ENCODE results near the gene MACROD2. TPM values are rescaled to one million over a fixed set of nuclear protein-coding genes. Genes with fewer than 3 reads are reported as not detected.
A peak's percentile ranks its signal among the peaks of the same experiment; 100 is the strongest.

MACROD2 gene
- total RNA-seq (2012; rRNA removed): 0.28 TPM in 1 of 2 replicates, not detected in the other
- 0.06 TPM in 1 of 2 replicates, not detected in the other for polyA plus RNA-seq (2012; rRNA removed)
- not detected in 2 replicates for polyA plus RNA-seq (2012; cell fraction: cytosol; rRNA removed)
- polyA plus RNA-seq (2012; cell fraction: nucleus; rRNA removed; ENCODE audit: low replicate concordance): 0.08 TPM in 1 of 2 replicates, not detected in the other
- Bru-seq, nascent RNA: percentile 10 among the genes with signal in this experiment
- percentile 12 among the genes with signal in this experiment for BruChase-seq, experiment 1, labeled RNA remaining after a 6-hour chase
- BruChase-seq, experiment 2, labeled RNA remaining after a 2-hour chase: percentile 12 among the genes with signal in this experiment
- long read RNA-seq: 0 reads

DNA sequence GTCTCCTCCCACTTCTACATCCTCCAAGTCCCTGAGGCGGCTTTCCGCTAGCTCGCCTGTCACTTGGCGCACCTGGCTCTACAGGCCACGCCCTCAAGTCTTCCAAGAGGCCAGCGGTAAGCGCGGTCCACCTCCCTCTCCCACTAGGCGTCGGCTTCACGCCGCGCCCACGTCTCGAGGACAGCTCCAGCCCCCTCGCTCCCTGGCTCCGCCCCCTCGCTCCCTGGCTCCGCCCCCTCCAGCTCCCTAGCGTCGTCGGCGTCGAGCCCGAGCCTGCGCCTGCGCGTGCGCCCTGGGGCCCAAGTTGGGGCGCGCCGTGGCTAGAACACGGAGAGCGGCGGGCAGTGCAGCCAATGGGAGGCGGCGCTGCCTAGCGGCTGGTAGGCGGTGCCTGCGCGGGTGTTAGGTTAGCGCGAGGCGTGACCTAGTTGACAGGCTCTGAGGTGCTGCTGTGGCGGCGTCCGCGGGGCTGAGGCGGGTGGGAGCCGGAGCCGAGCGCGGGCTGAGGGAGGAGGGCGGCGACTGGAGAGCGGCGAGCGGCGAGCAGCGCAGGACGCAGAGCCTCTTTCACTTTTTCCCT is at the start of gene MACROD2:
TSS of gene MACROD2 (plus strand) at position 431 of the 580 bp plus-strand sequence.
- Histone ChIP-seq H3K4ac (ENCODE audit: low read depth, low read length) (no peak within 1 kb of the TSS), H2BK20ac (ENCODE audit: low read depth, low read length) (no peak within 1 kb of the TSS), H3K18ac (ENCODE audit: low read depth, low read length) (no peak within 1 kb of the TSS), H2AK5ac (ENCODE audit: low read depth, low read length) (no peak within 1 kb of the TSS), H2BK5ac (ENCODE audit: low read depth, low read length, poor library complexity, severe bottlenecking) (no peak within 1 kb of the TSS), H2BK120ac (ENCODE audit: low read depth, low read length) (no peak within 1 kb of the TSS), H3K9ac (ENCODE audit: low read depth, low read length) (no peak within 1 kb of the TSS), H3K4me3 (ENCODE audit: insufficient read depth, low read depth, low read length) (peak within 1 kb of the TSS; percentile 46), H2BK15ac (ENCODE audit: low read depth, low read length) (no peak within 1 kb of the TSS), H2AFZ (replicated peaks; ENCODE audit: low read length, poor library complexity) (peak within 1 kb of the TSS; percentile 86), H3K14ac (replicated peaks; ENCODE audit: low read depth, low read length) (no peak within 1 kb of the TSS), H3K56ac (ENCODE audit: extremely low read depth, insufficient read depth, low read length) (no peak within 1 kb of the TSS), H4K8ac (ENCODE audit: low read depth in 2 of 2, low read length in 2 of 2) (no peak within 1 kb of the TSS), H3K4me1 (ENCODE audit: control insufficient read depth, insufficient read depth, low read length) (no peaks in the 10 kb centered on the region), H4K20me1 (ENCODE audit: insufficient read depth, low read length) (no peaks in the 10 kb centered on the region), H3K27me3 (ENCODE audit: control insufficient read depth, insufficient read depth, low read length) (no peaks in the 10 kb centered on the region), H3K4me2 (ENCODE audit: low read depth, low read length) (peak within 1 kb of the TSS; percentile 55), H3K27ac (ENCODE audit: insufficient read depth, low read length) (no peak within 1 kb of the TSS), H4K91ac (ENCODE audit: insufficient read depth, low read depth, low read length) (no peak within 1 kb of the TSS), H2AK9ac (replicated peaks; ENCODE audit: low read depth, low read length, poor library complexity) (no peak within 1 kb of the TSS), H4K5ac (ENCODE audit: low read depth, low read length) (no peak within 1 kb of the TSS), H3K79me1 (ENCODE audit: low read depth in 1 of 2, low read length in 2 of 2) (no peaks in the 10 kb centered on the region), H3K23ac (ENCODE audit: low read depth, low read length) (no peak within 1 kb of the TSS), H3K9me3 (ENCODE audit: control insufficient read depth, insufficient read depth, low read length) (peaks cover 11% of the 10 kb centered on the region), H3K36me3 (ENCODE audit: control insufficient read depth, insufficient read depth, low read length) (no peaks in the 10 kb centered on the region), H3K9me1 (ENCODE audit: insufficient read depth, low read length) (no peaks in the 10 kb centered on the region)
- peak; percentile 91 for ATAC-seq (ENCODE audit: low read depth)
- ChIA-PET CTCF (no interaction called here), POLR2A (ENCODE audit: unreplicated experiment) (no interaction called here)
- intact Hi-C loops (cut with micrococcal nuclease) (no loop called here), in situ Hi-C loops (cut with MboI; ENCODE audit: low sequenced_read_pairs) (no loop called here), dilution Hi-C loops (cut with HindIII; ENCODE audit: low sequenced_read_pairs, unreplicated experiment) (no loop called here)
- BruUV-seq (replicated peaks): no TSS peak
- peak; percentile 16 for DNase-seq
- 11% methylated on average over 9 of the region's 61 CpGs; no CpG with 5 or more reads in 1 of the 2 experiments for WGBS, 2 experiments (ENCODE audit: extremely low coverage in 2 of 2, insufficient read length in 1 of 2)
- TF ChIP-seq RCOR1 (IDR thresholded peaks at IDR 0.05; ENCODE audit: insufficient replicate concordance, low read length): no peak
- no peak for TF ChIP-seq MXI1 (IDR thresholded peaks at IDR 0.05; ENCODE audit: borderline replicate concordance, low read depth, low read length)
- no peak for TF ChIP-seq RFX5 (IDR thresholded peaks at IDR 0.05; ENCODE audit: low read depth, low read length)
- TF ChIP-seq, protein P1, sequence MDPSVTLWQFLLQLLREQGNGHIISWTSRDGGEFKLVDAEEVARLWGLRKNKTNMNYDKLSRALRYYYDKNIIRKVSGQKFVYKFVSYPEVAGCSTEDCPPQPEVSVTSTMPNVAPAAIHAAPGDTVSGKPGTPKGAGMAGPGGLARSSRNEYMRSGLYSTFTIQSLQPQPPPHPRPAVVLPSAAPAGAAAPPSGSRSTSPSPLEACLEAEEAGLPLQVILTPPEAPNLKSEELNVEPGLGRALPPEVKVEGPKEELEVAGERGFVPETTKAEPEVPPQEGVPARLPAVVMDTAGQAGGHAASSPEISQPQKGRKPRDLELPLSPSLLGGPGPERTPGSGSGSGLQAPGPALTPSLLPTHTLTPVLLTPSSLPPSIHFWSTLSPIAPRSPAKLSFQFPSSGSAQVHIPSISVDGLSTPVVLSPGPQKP (IDR thresholded peaks at IDR 0.05; ENCODE audit: borderline replicate concordance, low read depth, low read length): no peak
- TF ChIP-seq MAFK (IDR thresholded peaks at IDR 0.05; ENCODE audit: low read depth, low read length): no peak
- TF ChIP-seq USF2 (IDR thresholded peaks at IDR 0.05; ENCODE audit: low read depth, low read length): no peak
- no peak for TF ChIP-seq MAZ (IDR thresholded peaks at IDR 0.05; ENCODE audit: borderline replicate concordance, low read depth, low read length)
- no peak for TF ChIP-seq CHD1 (IDR thresholded peaks at IDR 0.05; ENCODE audit: low read depth, low read length)
- no peak for TF ChIP-seq SMC3 (IDR thresholded peaks at IDR 0.05; ENCODE audit: low read depth, low read length)
- TF ChIP-seq BHLHE40 (IDR thresholded peaks at IDR 0.05; ENCODE audit: low read depth, low read length): no peak
- TF ChIP-seq NFE2L2 (IDR thresholded peaks at IDR 0.05; ENCODE audit: low read depth, low read length): no peak
- no peak for TF ChIP-seq RAD21 (IDR thresholded peaks at IDR 0.05; ENCODE audit: low read length)
- TF ChIP-seq POLR2A (IDR thresholded peaks at IDR 0.05; ENCODE audit: low read depth, low read length): no peak
- TF ChIP-seq, protein P2, sequence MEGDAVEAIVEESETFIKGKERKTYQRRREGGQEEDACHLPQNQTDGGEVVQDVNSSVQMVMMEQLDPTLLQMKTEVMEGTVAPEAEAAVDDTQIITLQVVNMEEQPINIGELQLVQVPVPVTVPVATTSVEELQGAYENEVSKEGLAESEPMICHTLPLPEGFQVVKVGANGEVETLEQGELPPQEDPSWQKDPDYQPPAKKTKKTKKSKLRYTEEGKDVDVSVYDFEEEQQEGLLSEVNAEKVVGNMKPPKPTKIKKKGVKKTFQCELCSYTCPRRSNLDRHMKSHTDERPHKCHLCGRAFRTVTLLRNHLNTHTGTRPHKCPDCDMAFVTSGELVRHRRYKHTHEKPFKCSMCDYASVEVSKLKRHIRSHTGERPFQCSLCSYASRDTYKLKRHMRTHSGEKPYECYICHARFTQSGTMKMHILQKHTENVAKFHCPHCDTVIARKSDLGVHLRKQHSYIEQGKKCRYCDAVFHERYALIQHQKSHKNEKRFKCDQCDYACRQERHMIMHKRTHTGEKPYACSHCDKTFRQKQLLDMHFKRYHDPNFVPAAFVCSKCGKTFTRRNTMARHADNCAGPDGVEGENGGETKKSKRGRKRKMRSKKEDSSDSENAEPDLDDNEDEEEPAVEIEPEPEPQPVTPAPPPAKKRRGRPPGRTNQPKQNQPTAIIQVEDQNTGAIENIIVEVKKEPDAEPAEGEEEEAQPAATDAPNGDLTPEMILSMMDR (conservative IDR thresholded peaks at IDR 0.05; ENCODE audit: low read depth, low read length): no peak
- TF ChIP-seq CEBPB (IDR thresholded peaks at IDR 0.05; ENCODE audit: low read depth, low read length): no peak

All from IMR-90 (cell line).